ENCODE results near the gene PTGER1.

DNA sequence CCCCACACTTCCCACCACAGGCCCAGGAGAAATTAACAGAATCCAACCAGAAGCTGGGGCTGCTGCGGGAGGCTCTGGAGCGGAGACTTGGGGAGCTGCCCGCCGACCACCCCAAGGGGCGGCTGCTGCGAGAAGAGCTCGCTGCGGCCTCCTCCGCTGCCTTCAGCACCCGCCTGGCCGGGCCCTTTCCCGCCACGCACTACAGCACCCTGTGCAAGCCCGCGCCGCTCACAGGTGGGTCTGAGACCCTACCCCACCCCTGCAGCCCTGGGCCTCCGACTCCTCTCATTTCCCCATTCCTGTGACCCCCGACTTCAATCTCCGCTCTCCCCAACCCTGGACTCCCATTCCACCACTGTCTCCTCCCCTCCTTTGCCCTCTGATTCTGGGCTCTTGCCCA lies 24.3 kb downstream of the PTGER1 start:
- TF ChIP-seq, protein P1, sequence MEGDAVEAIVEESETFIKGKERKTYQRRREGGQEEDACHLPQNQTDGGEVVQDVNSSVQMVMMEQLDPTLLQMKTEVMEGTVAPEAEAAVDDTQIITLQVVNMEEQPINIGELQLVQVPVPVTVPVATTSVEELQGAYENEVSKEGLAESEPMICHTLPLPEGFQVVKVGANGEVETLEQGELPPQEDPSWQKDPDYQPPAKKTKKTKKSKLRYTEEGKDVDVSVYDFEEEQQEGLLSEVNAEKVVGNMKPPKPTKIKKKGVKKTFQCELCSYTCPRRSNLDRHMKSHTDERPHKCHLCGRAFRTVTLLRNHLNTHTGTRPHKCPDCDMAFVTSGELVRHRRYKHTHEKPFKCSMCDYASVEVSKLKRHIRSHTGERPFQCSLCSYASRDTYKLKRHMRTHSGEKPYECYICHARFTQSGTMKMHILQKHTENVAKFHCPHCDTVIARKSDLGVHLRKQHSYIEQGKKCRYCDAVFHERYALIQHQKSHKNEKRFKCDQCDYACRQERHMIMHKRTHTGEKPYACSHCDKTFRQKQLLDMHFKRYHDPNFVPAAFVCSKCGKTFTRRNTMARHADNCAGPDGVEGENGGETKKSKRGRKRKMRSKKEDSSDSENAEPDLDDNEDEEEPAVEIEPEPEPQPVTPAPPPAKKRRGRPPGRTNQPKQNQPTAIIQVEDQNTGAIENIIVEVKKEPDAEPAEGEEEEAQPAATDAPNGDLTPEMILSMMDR (IDR thresholded peaks at IDR 0.05): no peak
- no peak for TF ChIP-seq ZFX (IDR thresholded peaks at IDR 0.05; ENCODE audit: borderline replicate concordance)
